Activated CD4-positive, alpha-beta T cell treated with anti-CD3 and anti-CD28 coated beads for 36 hours (primary cell): ENCODE measurements around the gene CREB5. TPM values are rescaled to one million over a fixed set of nuclear protein-coding genes. Genes with fewer than 3 reads are reported as not detected.

ENCODE experiments used
- ATAC-seq: fragments of 200-7000 bp; cut with Tn5 transposase; one replicate; pipeline ENCODE4 v1.10.0; 2021; ENCODE audit warnings: mild to moderate bottlenecking, moderate library complexity
- CTCF ChIA-PET: fragments of 350-600 bp; sonication (Branson Sonifier 250); formaldehyde crosslinking; loops from one replicate; lab custom pipeline; 2021; ENCODE audit warnings: antibody characterized with exemption; lab: Charles Lee
- POLR2A ChIA-PET: fragments of 350-600 bp; sonication (Branson Sonifier 250); formaldehyde crosslinking; loops from one replicate; lab custom pipeline; 2021; ENCODE audit warnings: antibody characterized with exemption, inconsistent platforms; lab: Charles Lee
- DNase-seq: peaks from one replicate; pipeline ENCODE4 v3.0.0-alpha.2; 2020
- H3K27ac Mint-ChIP-seq: one replicate; pipeline ENCODE4 v1.8.0; 2021; ENCODE audit warnings: mixed read lengths
- H3K27me3 Mint-ChIP-seq: one replicate; pipeline ENCODE4 v1.8.0; 2021; ENCODE audit warnings: mixed read lengths
- H3K36me3 Mint-ChIP-seq: one replicate; pipeline ENCODE4 v1.8.0; 2021; ENCODE audit warnings: low read depth, mixed read lengths
- H3K4me1 Mint-ChIP-seq: one replicate; pipeline ENCODE4 v1.8.0; 2021; ENCODE audit warnings: mixed read lengths
- H3K4me3 Mint-ChIP-seq: one replicate; pipeline ENCODE4 v1.8.0; 2021; ENCODE audit warnings: mild to moderate bottlenecking, moderate library complexity, mixed read lengths
- H3K9me3 Mint-ChIP-seq: one replicate; pipeline ENCODE4 v1.8.0; 2021; ENCODE audit warnings: low read depth, mixed read lengths
- intact Hi-C, 2 experiments: fragments of 100-400 bp; cut with DNase I in 1 of 2; cut with micrococcal nuclease in 1 of 2; formaldehyde crosslinking; loops; one replicate each; pipeline versions ENCODE4 v1.14.2 to v1.15.1; 2022 to 2024; cut with DNase I, micrococcal nuclease
- total RNA-seq, 2 experiments: library from RNA; stranded (reverse); gene quantifications; one replicate each; pipeline ENCODE4 v1.2.3, GENCODE V29; 2021

Gene CREB5
- total RNA-seq, 2 experiments from 2014 or later: 0.50 to 0.61 TPM

DNA sequence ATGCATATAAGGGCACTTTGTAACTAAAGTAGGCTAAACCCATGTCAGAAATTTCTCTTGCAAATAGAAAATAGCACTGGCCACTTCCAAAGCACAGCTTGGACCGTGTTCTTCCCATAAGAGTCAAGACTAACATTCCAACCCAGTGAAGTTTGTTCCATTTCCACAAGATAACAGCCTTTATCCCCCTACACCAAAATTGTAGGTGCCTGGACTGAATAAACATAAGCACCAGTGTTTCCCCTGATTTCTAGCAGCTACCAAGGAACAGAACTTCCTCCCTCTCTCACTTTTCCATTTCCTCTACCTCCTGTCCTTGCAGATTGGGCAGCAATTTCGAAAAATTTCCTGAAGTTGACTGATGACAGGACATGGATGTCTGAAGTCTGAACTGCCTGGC, 219.7 kb downstream of the CREB5 start:
- H3K27me3 Mint-ChIP-seq: peaks cover 7% of the 10 kb centered on the region
- ChIA-PET CTCF (no interaction called here), POLR2A (no interaction called here)
- H3K9me3 Mint-ChIP-seq: no peaks in the 10 kb centered on the region
- H3K4me1 Mint-ChIP-seq: no peaks in the 10 kb centered on the region
- H3K36me3 Mint-ChIP-seq: no peaks in the 10 kb centered on the region
- intact Hi-C loops: loop anchor here in 1 of 2 experiments (10.0 kb wide), 1 partner anchor 223 kb away; no protein-coding TSS in a partner anchor
- H3K27ac Mint-ChIP-seq: no peak overlapping the region
- no peak overlapping the region for H3K4me3 Mint-ChIP-seq
- ATAC-seq (no peak), DNase-seq (no peak)

DNA sequence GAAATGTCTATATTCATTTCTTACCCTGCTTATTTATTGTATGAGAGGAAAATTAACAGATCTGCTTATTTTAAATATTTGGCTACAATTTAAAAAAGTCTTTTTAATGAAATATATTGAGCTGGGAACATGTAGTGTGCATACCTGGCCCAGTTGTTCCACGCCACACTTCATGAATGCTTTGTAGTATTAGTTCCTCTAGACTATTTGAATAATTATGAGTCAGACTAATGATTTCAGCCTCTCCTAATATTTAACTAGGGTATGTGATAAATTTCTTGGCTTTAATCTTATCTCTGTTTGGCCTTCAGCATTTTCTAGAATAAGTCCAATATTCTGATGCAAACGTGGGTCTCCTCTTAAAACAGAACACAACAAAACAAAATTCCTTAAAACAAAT, 226.6 kb downstream of the CREB5 start:
- ChIA-PET POLR2A (no interaction called here), CTCF (interaction anchor here (1.0 kb wide), 1 partner anchor 9 kb away, joined by 3 read pairs; no protein-coding TSS in a partner anchor)
- ATAC-seq (no peak), DNase-seq (no peak)
- H3K36me3 Mint-ChIP-seq: no peaks in the 10 kb centered on the region
- no peaks in the 10 kb centered on the region for H3K4me1 Mint-ChIP-seq
- no peak overlapping the region for H3K27ac Mint-ChIP-seq
- intact Hi-C loops: loop anchor here in 1 of 2 experiments (10.0 kb wide), 1 partner anchor 216 kb away; no protein-coding TSS in a partner anchor
- no peak overlapping the region for H3K4me3 Mint-ChIP-seq
- peaks cover 7% of the 10 kb centered on the region for H3K27me3 Mint-ChIP-seq
- H3K9me3 Mint-ChIP-seq: no peaks in the 10 kb centered on the region

DNA sequence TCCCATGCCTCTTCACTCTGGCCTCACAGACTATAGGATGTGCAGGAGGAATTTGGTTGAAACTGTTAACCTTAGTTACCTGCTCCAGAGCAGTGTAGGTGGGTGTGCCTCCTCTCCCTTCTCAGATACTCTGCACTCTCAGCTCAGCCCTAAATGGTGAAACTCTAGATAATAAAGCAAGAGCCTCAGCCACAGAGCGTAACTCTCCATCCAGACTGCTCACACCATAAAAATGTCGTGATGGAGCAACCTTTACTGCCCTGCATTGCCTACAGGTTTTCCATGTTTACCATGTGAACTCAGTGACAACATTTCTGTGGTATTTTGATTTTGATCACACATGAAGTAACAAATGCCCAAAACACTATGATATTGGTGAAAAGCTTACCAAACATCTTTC, 227.7 kb downstream of the CREB5 start:
- Mint-ChIP-seq H3K27ac (no peak overlapping the region), H3K4me3 (no peak overlapping the region), H3K4me1 (no peaks in the 10 kb centered on the region), H3K36me3 (no peaks in the 10 kb centered on the region), H3K27me3 (peaks cover 7% of the 10 kb centered on the region), H3K9me3 (no peaks in the 10 kb centered on the region)
- intact Hi-C loops: no loop called here
- ATAC-seq (no peak), DNase-seq (no peak)
- POLR2A ChIA-PET: no interaction called here
- CTCF ChIA-PET: interaction anchor here (0.7 kb wide), 1 partner anchor 206 kb away, joined by 3 read pairs; no protein-coding TSS in a partner anchor

DNA sequence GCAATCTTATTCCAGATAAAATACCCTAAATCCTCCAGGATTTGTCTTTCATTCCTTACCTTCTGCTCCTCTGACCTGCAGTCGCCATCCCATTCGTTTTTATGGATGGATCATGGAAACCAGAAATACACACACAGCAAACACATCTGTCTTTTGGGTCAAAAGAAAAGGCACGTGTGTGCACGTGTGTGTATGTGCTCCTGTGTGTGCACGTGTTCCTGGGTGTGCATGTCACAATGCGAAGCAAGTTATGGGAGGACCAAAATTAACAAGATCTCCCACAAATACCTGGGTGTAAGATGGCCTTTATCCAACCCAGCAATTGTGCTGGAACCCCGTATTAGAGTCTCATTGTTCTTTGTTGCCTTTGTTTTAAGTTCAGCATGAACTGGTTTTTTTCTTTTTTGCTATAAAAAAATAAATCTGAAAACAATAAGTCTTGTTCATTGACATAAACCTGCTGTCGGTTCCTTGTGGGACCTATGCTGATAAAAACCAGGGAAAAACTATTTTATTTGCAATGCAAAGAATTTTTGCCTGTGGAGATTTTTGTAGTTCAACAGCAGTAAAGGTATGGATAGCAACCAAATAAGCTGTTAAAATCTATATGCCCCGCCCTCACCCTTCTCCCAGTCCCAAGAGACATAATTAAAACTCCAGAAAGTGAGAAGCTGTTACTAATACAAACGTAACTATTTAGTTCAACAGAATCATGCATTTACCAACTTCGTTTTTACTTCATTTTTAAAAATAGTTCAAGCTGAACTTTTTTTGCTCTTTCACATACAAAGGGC, 229.6 kb downstream of the CREB5 start:
- Mint-ChIP-seq H3K4me1 (no peaks in the 10 kb centered on the region), H3K27ac (no peak overlapping the region), H3K36me3 (no peaks in the 10 kb centered on the region), H3K9me3 (no peaks in the 10 kb centered on the region), H3K27me3 (peaks cover 13% of the 10 kb centered on the region), H3K4me3 (no peak overlapping the region)
- intact Hi-C loops: no loop called here
- DNase-seq: no peak
- CTCF ChIA-PET: no interaction called here
- POLR2A ChIA-PET: no interaction called here
- no peak for ATAC-seq

DNA sequence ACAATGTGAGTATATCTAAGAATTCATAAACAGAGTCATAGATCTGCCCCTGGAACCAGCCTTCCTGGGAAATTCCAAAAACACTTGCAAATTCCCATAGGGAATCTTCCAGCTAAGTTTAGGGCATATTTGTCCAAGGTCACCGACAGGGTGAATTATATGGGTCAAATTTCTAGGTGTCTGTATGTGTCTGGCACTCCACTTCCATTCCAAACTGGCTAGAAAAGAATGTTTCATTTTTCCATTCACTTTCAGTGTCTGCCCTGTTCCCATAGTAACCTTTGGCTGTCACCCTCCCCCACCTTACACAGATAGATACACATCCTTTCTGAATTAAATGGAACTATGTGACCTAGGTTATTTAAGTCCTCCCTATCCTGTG, 230.9 kb downstream of the CREB5 start:
- H3K36me3 Mint-ChIP-seq: no peaks in the 10 kb centered on the region
- ATAC-seq (no peak), DNase-seq (no peak)
- ChIA-PET CTCF (no interaction called here), POLR2A (no interaction called here)
- peaks cover 13% of the 10 kb centered on the region for H3K27me3 Mint-ChIP-seq
- H3K4me1 Mint-ChIP-seq: no peaks in the 10 kb centered on the region
- intact Hi-C loops: no loop called here
- no peaks in the 10 kb centered on the region for H3K9me3 Mint-ChIP-seq
- H3K27ac Mint-ChIP-seq: no peak overlapping the region
- no peak overlapping the region for H3K4me3 Mint-ChIP-seq

DNA sequence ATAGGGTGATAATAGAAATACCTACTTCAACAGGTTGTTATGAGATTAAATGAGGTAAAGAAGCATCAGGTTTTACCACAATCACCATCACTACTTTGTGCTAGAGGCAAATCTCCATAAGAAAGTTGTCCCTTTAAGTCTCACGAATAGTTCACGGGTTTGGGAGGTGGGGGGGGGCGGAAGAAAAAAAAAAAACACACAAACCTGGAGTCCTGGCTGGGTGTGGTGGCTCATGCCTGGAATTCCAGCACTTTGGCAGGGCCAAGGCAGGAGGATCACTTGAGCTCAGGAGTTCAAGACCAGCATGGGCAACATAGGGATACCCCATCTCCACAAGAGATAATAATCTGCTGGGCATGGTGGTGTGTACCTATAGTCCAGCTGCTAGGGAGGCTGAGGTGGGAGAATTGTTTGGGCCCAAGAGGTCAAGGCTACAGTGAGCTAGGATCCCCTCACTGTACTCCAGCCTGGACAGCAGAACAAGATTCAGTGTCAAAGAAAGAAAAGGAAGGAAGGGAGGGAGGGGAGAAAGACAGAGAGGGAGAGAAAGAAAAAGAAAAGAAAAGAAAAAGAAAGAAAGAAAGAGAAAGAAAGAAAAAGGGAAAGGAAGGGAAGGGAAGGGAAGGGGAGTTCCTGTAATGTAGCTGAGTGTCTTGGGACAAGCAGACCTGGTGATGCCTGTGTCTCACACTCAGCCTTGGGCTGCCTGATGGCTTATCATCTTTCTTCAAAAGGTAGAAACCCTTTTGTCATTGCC, 231.4 kb downstream of the CREB5 start:
- H3K36me3 Mint-ChIP-seq: no peaks in the 10 kb centered on the region
- peaks cover 13% of the 10 kb centered on the region for H3K27me3 Mint-ChIP-seq
- no peak overlapping the region for H3K4me3 Mint-ChIP-seq
- ATAC-seq: no peak
- no peak overlapping the region for H3K27ac Mint-ChIP-seq
- no peaks in the 10 kb centered on the region for H3K9me3 Mint-ChIP-seq
- POLR2A ChIA-PET: no interaction called here
- CTCF ChIA-PET: no interaction called here
- no peaks in the 10 kb centered on the region for H3K4me1 Mint-ChIP-seq
- no peak for DNase-seq
- intact Hi-C loops: no loop called here

DNA sequence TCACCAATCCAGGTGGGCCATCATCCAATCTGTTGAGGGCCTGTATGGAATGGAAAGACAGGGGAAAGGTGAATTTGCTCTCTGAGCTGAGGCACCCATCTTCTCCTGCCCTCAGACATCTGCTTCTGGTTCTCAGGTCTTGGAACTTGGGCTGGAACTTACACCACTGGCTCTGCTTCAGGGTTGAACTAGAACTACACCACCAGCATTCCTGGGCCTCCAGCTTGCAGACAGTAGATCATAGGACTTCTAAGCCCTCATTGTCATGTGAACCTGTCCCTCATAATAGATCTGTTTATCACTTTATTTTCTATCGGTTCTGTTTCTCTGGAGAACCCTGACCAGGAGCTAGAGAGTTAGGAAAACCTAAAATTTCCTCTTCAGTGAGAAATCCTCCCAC, 233.5 kb downstream of the CREB5 start:
- intact Hi-C loops: no loop called here
- Mint-ChIP-seq H3K27me3 (peaks cover 13% of the 10 kb centered on the region), H3K36me3 (no peaks in the 10 kb centered on the region), H3K4me1 (no peaks in the 10 kb centered on the region), H3K4me3 (no peak overlapping the region), H3K27ac (no peak overlapping the region), H3K9me3 (no peaks in the 10 kb centered on the region)
- DNase-seq (no peak), ATAC-seq (no peak)
- ChIA-PET CTCF (interaction anchor here (0.8 kb wide), 1 partner anchor 33 kb away, joined by 3 read pairs; no protein-coding TSS in a partner anchor), POLR2A (no interaction called here)

DNA sequence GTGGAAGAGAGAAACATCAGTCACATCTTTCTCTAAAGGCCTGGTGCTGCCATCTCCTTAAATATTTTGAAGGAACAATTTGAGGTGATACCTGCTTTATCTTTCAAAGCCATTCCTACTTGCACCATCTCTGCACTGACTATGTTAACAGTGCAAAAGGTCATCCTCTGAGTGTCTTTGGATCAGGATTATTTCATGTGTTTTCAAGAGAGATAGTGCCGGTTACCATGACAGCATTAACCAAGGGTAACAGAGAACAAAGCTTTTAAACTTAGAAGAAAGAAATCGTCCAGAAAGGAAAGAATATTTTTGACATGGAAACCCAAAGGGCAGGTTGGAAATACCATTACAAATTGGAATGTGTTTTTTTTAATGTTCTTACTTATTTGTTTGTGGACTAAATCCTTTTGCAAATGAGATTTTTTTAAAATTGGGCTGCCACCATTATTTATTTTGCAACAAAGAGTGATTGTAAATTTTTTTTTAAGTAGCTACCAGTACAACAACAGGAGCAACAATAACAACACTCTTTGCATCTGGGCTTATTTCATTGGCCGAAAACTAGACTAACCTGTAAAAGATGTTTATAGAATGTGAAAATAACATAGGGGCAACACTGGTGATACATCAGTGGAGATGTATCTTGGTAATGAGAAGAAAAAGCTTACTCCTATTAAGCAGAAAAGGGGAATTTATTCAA, 234.2 kb downstream of the CREB5 start:
- POLR2A ChIA-PET: no interaction called here
- ATAC-seq (no peak), DNase-seq (no peak)
- Mint-ChIP-seq H3K4me1 (no peaks in the 10 kb centered on the region), H3K9me3 (no peaks in the 10 kb centered on the region), H3K27me3 (peaks cover 13% of the 10 kb centered on the region), H3K27ac (no peak overlapping the region), H3K36me3 (no peaks in the 10 kb centered on the region), H3K4me3 (no peak overlapping the region)
- intact Hi-C loops: no loop called here
- CTCF ChIA-PET: no interaction called here

DNA sequence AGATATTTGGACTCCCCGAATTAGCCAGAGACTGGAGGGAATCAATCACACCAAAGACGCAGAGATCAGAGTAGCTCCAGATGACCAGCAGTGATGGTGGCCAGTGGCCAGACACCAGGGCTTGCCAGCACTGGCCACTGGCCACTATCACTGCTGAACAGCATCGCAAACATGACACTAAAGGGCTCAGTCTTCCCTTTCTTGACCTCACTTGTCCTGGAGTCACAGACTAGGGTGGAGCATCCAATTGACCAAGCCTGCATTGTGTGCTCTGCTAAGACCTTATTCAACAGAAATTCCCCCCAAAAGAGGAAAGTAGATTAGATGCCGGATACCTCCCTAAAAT, 234.7 kb downstream of the CREB5 start:
- Mint-ChIP-seq H3K36me3 (no peaks in the 10 kb centered on the region), H3K9me3 (no peaks in the 10 kb centered on the region), H3K27ac (no peak overlapping the region), H3K4me1 (no peaks in the 10 kb centered on the region), H3K4me3 (no peak overlapping the region), H3K27me3 (peaks cover 13% of the 10 kb centered on the region)
- POLR2A ChIA-PET: no interaction called here
- intact Hi-C loops: no loop called here
- DNase-seq (no peak), ATAC-seq (no peak)
- CTCF ChIA-PET: no interaction called here

DNA sequence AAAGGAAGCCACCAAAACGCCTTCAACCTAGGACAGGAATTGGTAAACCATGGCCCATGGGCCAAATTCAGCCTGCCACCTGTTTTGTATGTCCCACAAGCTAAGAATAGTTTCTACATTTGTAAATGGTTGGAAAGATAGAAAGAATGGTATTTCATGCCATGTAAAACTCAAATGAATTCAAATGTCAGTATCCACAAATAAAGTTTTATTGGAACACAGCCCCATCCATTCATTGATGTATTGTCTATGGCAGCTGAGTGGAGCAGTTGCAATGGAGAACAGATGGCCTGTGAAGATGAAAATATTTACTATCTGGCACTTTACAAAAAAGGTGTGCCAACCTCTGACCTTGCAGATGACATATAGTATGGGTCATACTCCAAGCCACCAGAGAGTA, 236.9 kb downstream of the CREB5 start:
- DNase-seq (no peak), ATAC-seq (no peak)
- ChIA-PET CTCF (no interaction called here), POLR2A (no interaction called here)
- intact Hi-C loops: no loop called here
- H3K4me3 Mint-ChIP-seq: no peak overlapping the region
- H3K36me3 Mint-ChIP-seq: no peaks in the 10 kb centered on the region
- H3K4me1 Mint-ChIP-seq: no peaks in the 10 kb centered on the region
- H3K27ac Mint-ChIP-seq: no peak overlapping the region
- no peaks in the 10 kb centered on the region for H3K9me3 Mint-ChIP-seq
- H3K27me3 Mint-ChIP-seq: peaks cover 8% of the 10 kb centered on the region

DNA sequence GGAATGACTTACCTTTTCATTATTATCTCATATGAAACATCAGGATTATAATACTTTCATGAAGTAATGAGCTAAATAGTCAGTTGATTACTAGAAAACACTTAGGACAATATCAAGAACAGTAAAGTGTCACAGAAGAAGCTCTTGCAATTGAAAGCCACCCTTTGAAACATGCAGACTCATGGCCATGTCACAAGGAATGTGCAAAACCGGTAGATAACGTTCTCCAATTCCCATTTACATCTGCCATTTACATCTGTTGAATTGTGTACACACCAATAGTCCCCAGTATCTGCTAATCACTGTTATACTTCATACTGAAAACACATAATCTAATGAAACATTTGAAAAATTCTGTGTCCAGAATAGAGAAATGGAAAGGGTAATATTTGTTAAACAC, 237.5 kb downstream of the CREB5 start:
- Mint-ChIP-seq H3K36me3 (no peaks in the 10 kb centered on the region), H3K27ac (no peak overlapping the region), H3K4me1 (no peaks in the 10 kb centered on the region), H3K9me3 (no peaks in the 10 kb centered on the region), H3K4me3 (no peak overlapping the region), H3K27me3 (peaks cover 8% of the 10 kb centered on the region)
- ATAC-seq (no peak), DNase-seq (no peak)
- POLR2A ChIA-PET: no interaction called here
- CTCF ChIA-PET: interaction anchor here (0.6 kb wide), 1 partner anchor 65 kb away, joined by 3 read pairs; no protein-coding TSS in a partner anchor
- intact Hi-C loops: loop anchor here in 1 of 2 experiments (10.0 kb wide), 1 partner anchor 55 kb away; no protein-coding TSS in a partner anchor
